ENCODE results near the gene TMC2. TPM values are rescaled to one million over a fixed set of nuclear protein-coding genes. Genes with fewer than 3 reads are reported as not detected.

The TMC2 gene
- total RNA-seq, 1 donor from 2014 or later: not detected

- no peak overlapping the region for H3K27ac Mint-ChIP-seq (ENCODE audit: unreplicated experiment)
- peaks cover 27% of the 10 kb centered on the region for H3K27me3 Mint-ChIP-seq (ENCODE audit: unreplicated experiment)
- DNase-seq (ENCODE audit: low spot score): no peak
- no peaks in the 10 kb centered on the region for H3K9me3 Mint-ChIP-seq (ENCODE audit: unreplicated experiment)
- peaks cover 14% of the 10 kb centered on the region for H3K36me3 Mint-ChIP-seq (ENCODE audit: low read depth, unreplicated experiment)
- no peak overlapping the region for H3K4me3 Mint-ChIP-seq (ENCODE audit: unreplicated experiment)
- peaks cover 9% of the 10 kb centered on the region for H3K4me1 Mint-ChIP-seq (ENCODE audit: unreplicated experiment)
- no peak for TF ChIP-seq CTCF (IDR thresholded peaks at IDR 0.05; ENCODE audit: unreplicated experiment)
These were observed 151.1 kb downstream of the TMC2 start for GRCh38 chr20:2687514-2687913.

GRCh38 chr20:2688041-2688591, 151.7 kb downstream of the TMC2 start:
- Mint-ChIP-seq H3K27ac (ENCODE audit: unreplicated experiment) (no peak overlapping the region), H3K4me1 (ENCODE audit: unreplicated experiment) (peaks cover 9% of the 10 kb centered on the region), H3K9me3 (ENCODE audit: unreplicated experiment) (no peaks in the 10 kb centered on the region), H3K27me3 (ENCODE audit: unreplicated experiment) (peaks cover 25% of the 10 kb centered on the region), H3K4me3 (ENCODE audit: unreplicated experiment) (no peak overlapping the region), H3K36me3 (ENCODE audit: low read depth, unreplicated experiment) (peaks cover 14% of the 10 kb centered on the region)
- peak; percentile 89 for TF ChIP-seq CTCF (IDR thresholded peaks at IDR 0.05; ENCODE audit: unreplicated experiment)
- peak; percentile 73 for DNase-seq (ENCODE audit: low spot score)

GRCh38 chr20:2690213-2690612, 153.8 kb downstream of the TMC2 start:
- peaks cover 35% of the 10 kb centered on the region for H3K27me3 Mint-ChIP-seq (ENCODE audit: unreplicated experiment)
- no peaks in the 10 kb centered on the region for H3K9me3 Mint-ChIP-seq (ENCODE audit: unreplicated experiment)
- H3K4me1 Mint-ChIP-seq (ENCODE audit: unreplicated experiment): peaks cover 18% of the 10 kb centered on the region
- H3K27ac Mint-ChIP-seq (ENCODE audit: unreplicated experiment): no peak overlapping the region
- H3K4me3 Mint-ChIP-seq (ENCODE audit: unreplicated experiment): no peak overlapping the region
- no peak for TF ChIP-seq CTCF (IDR thresholded peaks at IDR 0.05; ENCODE audit: unreplicated experiment)
- no peak for DNase-seq (ENCODE audit: low spot score)
- peaks cover 19% of the 10 kb centered on the region for H3K36me3 Mint-ChIP-seq (ENCODE audit: low read depth, unreplicated experiment)

- TF ChIP-seq CTCF (IDR thresholded peaks at IDR 0.05; ENCODE audit: unreplicated experiment): no peak
- H3K9me3 Mint-ChIP-seq (ENCODE audit: unreplicated experiment): no peaks in the 10 kb centered on the region
- H3K4me3 Mint-ChIP-seq (ENCODE audit: unreplicated experiment): peak overlapping the region; percentile 95
- peaks cover 19% of the 10 kb centered on the region for H3K36me3 Mint-ChIP-seq (ENCODE audit: low read depth, unreplicated experiment)
- H3K4me1 Mint-ChIP-seq (ENCODE audit: unreplicated experiment): peaks cover 20% of the 10 kb centered on the region
- H3K27ac Mint-ChIP-seq (ENCODE audit: unreplicated experiment): peak overlapping the region; percentile 68
- peaks cover 37% of the 10 kb centered on the region for H3K27me3 Mint-ChIP-seq (ENCODE audit: unreplicated experiment)
- no peak for DNase-seq (ENCODE audit: low spot score)
These were observed 154.3 kb downstream of the TMC2 start for GRCh38 chr20:2690718-2691117.

- TF ChIP-seq CTCF (IDR thresholded peaks at IDR 0.05; ENCODE audit: unreplicated experiment): no peak
- H3K27me3 Mint-ChIP-seq (ENCODE audit: unreplicated experiment): peaks cover 37% of the 10 kb centered on the region
- no peaks in the 10 kb centered on the region for H3K9me3 Mint-ChIP-seq (ENCODE audit: unreplicated experiment)
- no peak for DNase-seq (ENCODE audit: low spot score)
- H3K27ac Mint-ChIP-seq (ENCODE audit: unreplicated experiment): peak overlapping the region; percentile 68
- peaks cover 23% of the 10 kb centered on the region for H3K4me1 Mint-ChIP-seq (ENCODE audit: unreplicated experiment)
- peak overlapping the region; percentile 95 for H3K4me3 Mint-ChIP-seq (ENCODE audit: unreplicated experiment)
- H3K36me3 Mint-ChIP-seq (ENCODE audit: low read depth, unreplicated experiment): peaks cover 19% of the 10 kb centered on the region
These were observed 154.8 kb downstream of the TMC2 start for GRCh38 chr20:2691127-2691526.

Small RNA genes lying within 50 kb of the gene (microRNA-seq; reads per million reads assigned to microRNA genes)
- 29.4 reads per million, percentile 71 among the genes with 10 or more reads in this experiment for gene MIR1292 (ENCODE audit: unreplicated experiment)

Other genes with a start within 250 kb of the TMC2 start
- not detected for gene TGM3, start 240.6 kb upstream of the TMC2 start, total RNA-seq (ENCODE audit: unreplicated experiment)
- gene TGM6, start 155.7 kb upstream of the TMC2 start, total RNA-seq (ENCODE audit: unreplicated experiment): not detected
- 195 TPM for gene SNRPB, start 65.8 kb upstream of the TMC2 start, total RNA-seq (ENCODE audit: unreplicated experiment)
- gene ZNF343, start 27.7 kb upstream of the TMC2 start, total RNA-seq (ENCODE audit: unreplicated experiment): 13.0 TPM
- 144 TPM for gene NOP56, start 116.1 kb downstream of the TMC2 start, total RNA-seq (ENCODE audit: unreplicated experiment)
- 136 TPM for gene IDH3B, start 127.6 kb downstream of the TMC2 start, total RNA-seq (ENCODE audit: unreplicated experiment)
- 5.9 TPM for gene EBF4, start 156.2 kb downstream of the TMC2 start, total RNA-seq (ENCODE audit: unreplicated experiment)

All from endothelial cell (in vitro differentiated cells).